Stomach (tissue), 9 donors: ENCODE data around the gene COX4I1. TPM values are rescaled to one million over a fixed set of nuclear protein-coding genes. Genes with fewer than 3 reads are reported as not detected.

ENCODE experiments used
- DNase-seq, 2 donors: peaks; one replicate each; pipeline versions ENCODE4 v3.0.0 to v3.0.0-alpha.2; 2013 to 2019
- H3K27ac ChIP-seq, 5 donors: fragments of 200-600 bp in 4 of 5; sonication (generic) in 4 of 5; one replicate each; pipeline ENCODE4 v1.5.1; 2013 to 2019; ENCODE audit warnings: mild to moderate bottlenecking in 1 of 5, moderate library complexity in 1 of 5
- H3K27me3 ChIP-seq, 3 donors: fragments of 200-600 bp; sonication (generic); one replicate each; pipeline ENCODE4 v1.5.1; 2017 to 2019; ENCODE audit warnings: mixed run types in 1 of 3
- H3K36me3 ChIP-seq, 4 donors: fragments of 200-600 bp; sonication (generic); 1 replicate in 3 of 4; 2 replicates in 1 of 4; pipeline ENCODE4 v1.5.1; 2016 to 2019
- H3K4me1 ChIP-seq, 4 donors: fragments of 200-600 bp; sonication (generic); one replicate each; pipeline ENCODE4 v1.5.1; 2016 to 2019
- H3K4me3 ChIP-seq, 4 donors: fragments of 200-600 bp; sonication (generic) in 3 of 4; one replicate each; pipeline ENCODE4 v1.5.1; 2016 to 2019; ENCODE audit warnings: mild to moderate bottlenecking in 1 of 4
- H3K9me3 ChIP-seq, 4 donors: fragments of 200-600 bp; sonication (generic); one replicate each; pipeline ENCODE4 v1.5.1; 2016 to 2019
- CTCF ChIP-seq, 7 experiments: fragments of 450-650 bp in 4 of 7; fragments of 200-600 bp in 3 of 7; sonication (generic) in 3 of 7; IDR thresholded peaks; one replicate each; pipeline ENCODE4 v1.5.1; 2016 to 2019; ENCODE audit warnings: antibody characterized with exemption in 7 of 7, control low read depth in 2 of 7, mild to moderate bottlenecking in 1 of 7
- EP300 ChIP-seq: sonication (generic); formaldehyde crosslinking; IDR thresholded peaks from one replicate; pipeline ENCODE4 v1.6.1; 2017; ENCODE audit warnings: antibody characterized with exemption
- POLR2A ChIP-seq, 4 donors: fragments of 450-650 bp; IDR thresholded peaks; one replicate each; pipeline ENCODE4 v1.6.1; 2016; ENCODE audit warnings: antibody characterized with exemption in 4 of 4, control low read depth in 2 of 4, mild to moderate bottlenecking in 1 of 4, moderate library complexity in 1 of 4
- POLR2AphosphoS5 ChIP-seq, 3 donors: sonication (generic); formaldehyde crosslinking; IDR thresholded peaks; one replicate each; pipeline ENCODE4 v1.6.1; 2016; ENCODE audit warnings: antibody characterized with exemption in 3 of 3
- WGBS, 5 donors: extraction: QIAGEN DNeasy Blood & Tissue Kit in 3 of 5; methylation state at CpG; one replicate each; pipeline versions ENCODE4 v1.1.5 to v1.1.7; 2013 to 2018; 5-methylcytosine and 5-hydroxymethylcytosine counted together
- intact Hi-C: fragments of 100-400 bp; cut with DNase I; formaldehyde crosslinking; loops from one replicate; pipeline ENCODE4 v1.15.1; 2023; ENCODE audit warnings: low total_unique reads
- polyA plus RNA-seq, 3 donors: library from polyadenylated mRNA; stranded (reverse); fragments of 200-250 nt; gene quantifications; one replicate each; pipeline ENCODE4 v1.2.3, GENCODE V29; 2013
- total RNA-seq, 5 donors: library from RNA; depleted of rRNA; stranded (reverse); fragments of >200 nt; gene quantifications; one replicate each; pipeline versions ENCODE4 v1.1.0 to v1.2.3, GENCODE V29; 2014 to 2016
- donor health status: healthy with polysubstance abuse.
- donor health status: Bipolar disorder and iron deficiency.
- donor health status: healthy.

COX4I1 gene
- total and polyA plus RNA-seq, 8 donors, result 57.2 to 1,368 (median 668) TPM

GRCh38 chr16:85784813-85785212 lies 14.7 kb upstream of the COX4I1 start:
- peaks cover 9 to 17% (median 12%) of the 10 kb centered on the region in 4 donors for H3K4me1 ChIP-seq
- 95 to 100% (median 97%) methylated on average over 2 of the region's 2 CpGs for WGBS, 5 donors
- H3K9me3 ChIP-seq, result no peaks in the 10 kb centered on the region
- H3K27ac ChIP-seq, result no peak overlapping the region
- intact Hi-C loops, result no loop called here
- no peak for DNase-seq
- H3K36me3 ChIP-seq, result peaks cover 35 to 78% (median 68%) of the 10 kb centered on the region in 4 donors
- H3K4me3 ChIP-seq, result no peak overlapping the region
- TF ChIP-seq POLR2A (IDR thresholded peaks at IDR 0.05) (no peak), EP300 (no peak), POLR2AphosphoS5 (IDR thresholded peaks at IDR 0.05) (no peak), CTCF (IDR thresholded peaks at IDR 0.05) (no peak)
- H3K27me3 ChIP-seq, result no peaks in the 10 kb centered on the region

GRCh38 chr16:85785927-85786326 lies 13.6 kb upstream of the COX4I1 start:
- DNase-seq, result no peak
- Histone ChIP-seq H3K9me3 (no peaks in the 10 kb centered on the region), H3K27me3 (no peaks in the 10 kb centered on the region), H3K36me3 (peaks cover 26 to 67% (median 57%) of the 10 kb centered on the region in 4 donors), H3K4me1 (peaks cover 9 to 17% (median 12%) of the 10 kb centered on the region in 4 donors), H3K4me3 (no peak overlapping the region), H3K27ac (no peak overlapping the region)
- intact Hi-C loops, result no loop called here
- 89 to 94% (median 93%) methylated on average over 2 of the region's 2 CpGs for WGBS, 5 donors
- TF ChIP-seq EP300 (no peak), CTCF (IDR thresholded peaks at IDR 0.05) (no peak), POLR2AphosphoS5 (IDR thresholded peaks at IDR 0.05) (no peak), POLR2A (IDR thresholded peaks at IDR 0.05) (no peak)

- TF ChIP-seq EP300 (no peak), CTCF (IDR thresholded peaks at IDR 0.05) (no peak), POLR2AphosphoS5 (IDR thresholded peaks at IDR 0.05) (no peak), POLR2A (IDR thresholded peaks at IDR 0.05) (no peak)
- Histone ChIP-seq H3K4me1 (no peaks in the 10 kb centered on the region), H3K9me3 (no peaks in the 10 kb centered on the region), H3K4me3 (no peak overlapping the region), H3K27me3 (no peaks in the 10 kb centered on the region), H3K36me3 (peaks cover 22 to 72% (median 66%) of the 10 kb centered on the region in 4 donors), H3K27ac (no peak overlapping the region)
- intact Hi-C loops, result no loop called here
- DNase-seq, result no peak
- 90 to 96% (median 94%) methylated on average over 11 of the region's 11 CpGs for WGBS, 5 donors
Measured at GRCh38 chr16:85788819-85789218, 10.7 kb upstream of the COX4I1 start.

GRCh38 chr16:85789773-85790172 lies 9.7 kb upstream of the COX4I1 start:
- DNase-seq, result no peak
- Histone ChIP-seq H3K4me1 (no peaks in the 10 kb centered on the region), H3K36me3 (peaks cover 22 to 74% (median 72%) of the 10 kb centered on the region in 4 donors), H3K27ac (no peak overlapping the region), H3K9me3 (no peaks in the 10 kb centered on the region), H3K27me3 (no peaks in the 10 kb centered on the region), H3K4me3 (no peak overlapping the region)
- TF ChIP-seq POLR2A (IDR thresholded peaks at IDR 0.05), result no peak
- TF ChIP-seq EP300, result no peak
- TF ChIP-seq POLR2AphosphoS5 (IDR thresholded peaks at IDR 0.05), result no peak
- TF ChIP-seq CTCF (IDR thresholded peaks at IDR 0.05), result no peak
- intact Hi-C loops, result no loop called here
- 85 to 94% (median 94%) methylated on average over 6 of the region's 6 CpGs for WGBS, 5 donors
